Measurements from ENCODE around the gene KCTD16.

- TF ChIP-seq FOXM1 (IDR thresholded peaks at IDR 0.05; ENCODE audit: borderline replicate concordance) (no peak), SUZ12 (IDR thresholded peaks at IDR 0.05) (no peak), ELF4 (IDR thresholded peaks at IDR 0.05) (no peak), BHLHE40 (IDR thresholded peaks at IDR 0.05; ENCODE audit: borderline replicate concordance) (no peak), FOXA1 (IDR thresholded peaks at IDR 0.05) (no peak), HDGF (IDR thresholded peaks at IDR 0.05; ENCODE audit: borderline replicate concordance) (no peak), NFRKB (IDR thresholded peaks at IDR 0.05) (no peak), SP1 (IDR thresholded peaks at IDR 0.05) (no peak)
- TF ChIP-seq, protein P1, sequence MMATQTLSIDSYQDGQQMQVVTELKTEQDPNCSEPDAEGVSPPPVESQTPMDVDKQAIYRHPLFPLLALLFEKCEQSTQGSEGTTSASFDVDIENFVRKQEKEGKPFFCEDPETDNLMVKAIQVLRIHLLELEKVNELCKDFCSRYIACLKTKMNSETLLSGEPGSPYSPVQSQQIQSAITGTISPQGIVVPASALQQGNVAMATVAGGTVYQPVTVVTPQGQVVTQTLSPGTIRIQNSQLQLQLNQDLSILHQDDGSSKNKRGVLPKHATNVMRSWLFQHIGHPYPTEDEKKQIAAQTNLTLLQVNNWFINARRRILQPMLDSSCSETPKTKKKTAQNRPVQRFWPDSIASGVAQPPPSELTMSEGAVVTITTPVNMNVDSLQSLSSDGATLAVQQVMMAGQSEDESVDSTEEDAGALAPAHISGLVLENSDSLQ (IDR thresholded peaks at IDR 0.05), result no peak
These were observed 181.7 kb downstream of the KCTD16 start for GRCh38 chr5:144352330-144352729.
